ENCODE data around the gene SLC25A26.

GRCh38 chr3:66392966-66393332 is 172.1 kb downstream of the SLC25A26 start:
- TF ChIP-seq, protein P1, sequence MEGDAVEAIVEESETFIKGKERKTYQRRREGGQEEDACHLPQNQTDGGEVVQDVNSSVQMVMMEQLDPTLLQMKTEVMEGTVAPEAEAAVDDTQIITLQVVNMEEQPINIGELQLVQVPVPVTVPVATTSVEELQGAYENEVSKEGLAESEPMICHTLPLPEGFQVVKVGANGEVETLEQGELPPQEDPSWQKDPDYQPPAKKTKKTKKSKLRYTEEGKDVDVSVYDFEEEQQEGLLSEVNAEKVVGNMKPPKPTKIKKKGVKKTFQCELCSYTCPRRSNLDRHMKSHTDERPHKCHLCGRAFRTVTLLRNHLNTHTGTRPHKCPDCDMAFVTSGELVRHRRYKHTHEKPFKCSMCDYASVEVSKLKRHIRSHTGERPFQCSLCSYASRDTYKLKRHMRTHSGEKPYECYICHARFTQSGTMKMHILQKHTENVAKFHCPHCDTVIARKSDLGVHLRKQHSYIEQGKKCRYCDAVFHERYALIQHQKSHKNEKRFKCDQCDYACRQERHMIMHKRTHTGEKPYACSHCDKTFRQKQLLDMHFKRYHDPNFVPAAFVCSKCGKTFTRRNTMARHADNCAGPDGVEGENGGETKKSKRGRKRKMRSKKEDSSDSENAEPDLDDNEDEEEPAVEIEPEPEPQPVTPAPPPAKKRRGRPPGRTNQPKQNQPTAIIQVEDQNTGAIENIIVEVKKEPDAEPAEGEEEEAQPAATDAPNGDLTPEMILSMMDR (IDR thresholded peaks at IDR 0.05; ENCODE audit: low read depth, low read length, poor library complexity, severe bottlenecking): no peak
- no peak for TF ChIP-seq EZH2phosphoT487 (IDR thresholded peaks at IDR 0.05; ENCODE audit: borderline replicate concordance, low read length)
